SK-N-SH (cell line): Measurements from ENCODE around the gene IL2RA. TPM values are rescaled to one million over a fixed set of nuclear protein-coding genes. Genes with fewer than 3 reads are reported as not detected.
"Not testable (repeated sequence)": the region's sequence is repeated elsewhere in the genome, so short reads cannot be mapped to it uniquely, and the experiment has no call there.

Experiments used
- CTCF ChIA-PET: fragments of 300-600, 350-600 bp; formaldehyde crosslinking; extraction: SDS; loops from one replicate; lab custom pipeline; 2021; lab: Yijun Ruan, JAX
- POLR2A ChIA-PET: fragments of 350-600 bp; sonication (Branson Sonifier 250); formaldehyde crosslinking; extraction: SDS; loops from one replicate; lab custom pipeline; 2020; ENCODE audit warnings: antibody characterized with exemption, inconsistent platforms; lab: Yijun Ruan, JAX
- DNase-seq: peaks from one replicate; pipeline ENCODE4 v3.0.0; 2012
- H2AFZ ChIP-seq: fragments of 200-600 bp; sonication (generic); 2 replicates; pipeline ENCODE4 v1.8.1; 2016; ENCODE audit warnings: antibody characterized with exemption, mild to moderate bottlenecking, low read depth
- H3F3A ChIP-seq: fragments of 200-600 bp; sonication (generic); replicated peaks from 2 replicates; pipeline ENCODE3; 2016; ENCODE audit warnings: antibody characterized with exemption, mild to moderate bottlenecking; ENCODE audit not compliant: insufficient read depth
- H3K27ac ChIP-seq, 2 experiments: fragments of 200-500 bp in 1 of 2; fragments of 200-600 bp in 1 of 2; sonication (Bioruptor generic) in 1 of 2; sonication (generic), shearing (Covaris generic) in 1 of 2; 2 replicates each; pipeline versions ENCODE4 v1.5.1 to v1.6.1; 2014 to 2016; ENCODE audit warnings: low read depth in 2 of 2, inconsistent platforms in 1 of 2, low read length in 1 of 2, mild to moderate bottlenecking in 1 of 2, mixed read lengths in 1 of 2
- H3K27me3 ChIP-seq: fragments of 200-600 bp; sonication (generic), shearing (Covaris generic); 2 replicates; pipeline ENCODE4 v1.6.1; 2016; ENCODE audit warnings: mixed run types; ENCODE audit not compliant: insufficient read depth
- H3K36me3 ChIP-seq, 2 experiments: fragments of 200-500 bp in 1 of 2; fragments of 200-600 bp in 1 of 2; sonication (Bioruptor generic) in 1 of 2; sonication (generic) in 1 of 2; replicated peaks in 1 of 2; 2 replicates each; pipeline versions ENCODE3 to v1.5.1; 2014 to 2016; ENCODE audit warnings: low read length in 1 of 2, mild to moderate bottlenecking in 1 of 2; ENCODE audit not compliant: insufficient read depth in 2 of 2, control insufficient read depth in 1 of 2
- H3K4me1 ChIP-seq, 2 experiments: fragments of 200-500 bp in 1 of 2; fragments of 200-600 bp in 1 of 2; sonication (Bioruptor generic) in 1 of 2; sonication (generic), shearing (Covaris generic) in 1 of 2; 2 replicates each; pipeline versions ENCODE4 v1.5.1 to v1.6.1; 2014 to 2016; ENCODE audit warnings: low read depth in 1 of 2, low read length in 1 of 2, mixed run types in 1 of 2; ENCODE audit not compliant: insufficient read depth in 2 of 2, control insufficient read depth in 1 of 2
- H3K4me2 ChIP-seq: fragments of 200-600 bp; sonication (generic), shearing (Covaris generic); 2 replicates; pipeline ENCODE4 v1.6.1; 2017; ENCODE audit warnings: mixed run types
- H3K4me3 ChIP-seq, 2 experiments: fragments of 200-500 bp in 1 of 2; fragments of 200-600 bp in 1 of 2; sonication (Bioruptor generic) in 1 of 2; sonication (generic), shearing (Covaris generic) in 1 of 2; 2 replicates each; pipeline versions ENCODE4 v1.5.1 to v1.8.1; 2014 to 2016; ENCODE audit warnings: low read depth in 2 of 2, inconsistent platforms in 1 of 2, low read length in 1 of 2, mild to moderate bottlenecking in 1 of 2, mixed read lengths in 1 of 2, moderate library complexity in 1 of 2
- H3K79me2 ChIP-seq: fragments of 200-600 bp; sonication (generic); 2 replicates; pipeline ENCODE4 v1.8.1; 2017; ENCODE audit warnings: mild to moderate bottlenecking; ENCODE audit not compliant: insufficient read depth
- H3K9ac ChIP-seq: fragments of 200-600 bp; sonication (generic); 2 replicates; pipeline ENCODE4 v1.6.1; 2017; ENCODE audit warnings: mixed run types
- H3K9me2 ChIP-seq: fragments of 200-600 bp; sonication (generic); 2 replicates; pipeline ENCODE4 v1.6.1; 2017; ENCODE audit warnings: mixed run types
- H3K9me3 ChIP-seq: fragments of 200-600 bp; sonication (generic); 2 replicates; pipeline ENCODE4 v1.6.1; 2017; ENCODE audit warnings: mixed run types, mild to moderate bottlenecking, moderate library complexity
- H4K20me1 ChIP-seq: fragments of 200-600 bp; sonication (generic); 2 replicates; pipeline ENCODE4 v1.6.1; 2017; ENCODE audit warnings: mild to moderate bottlenecking, mixed run types; ENCODE audit not compliant: insufficient read depth
- EP300 ChIP-seq, 2 experiments: IDR thresholded peaks; 2 replicates each; pipeline versions ENCODE4 v1.4.0 to v1.6.1; 2012; ENCODE audit warnings: borderline replicate concordance in 1 of 2, low read depth in 1 of 2, low read length in 1 of 2
- EZH2phosphoT487 ChIP-seq: fragments of 200-600 bp; sonication (generic); IDR thresholded peaks from 2 replicates; pipeline ENCODE4 v1.6.1; 2017; ENCODE audit warnings: low read depth, mixed run types, mild to moderate bottlenecking, antibody characterized with exemption, moderate library complexity, borderline replicate concordance
- FOSL2 ChIP-seq: IDR thresholded peaks from 2 replicates; pipeline ENCODE4 v1.4.0; 2012; ENCODE audit warnings: low read depth, mild to moderate bottlenecking, moderate library complexity, borderline replicate concordance
- FOXM1 ChIP-seq: IDR thresholded peaks from 2 replicates; pipeline ENCODE4 v1.4.0; 2012; ENCODE audit warnings: low read depth, mild to moderate bottlenecking
- MEF2A ChIP-seq: IDR thresholded peaks from 2 replicates; pipeline ENCODE4 v1.4.0; 2012; ENCODE audit warnings: low read depth, borderline replicate concordance
- POLR2AphosphoS5 ChIP-seq: IDR thresholded peaks from 2 replicates; pipeline ENCODE4 v1.6.1; 2012; ENCODE audit warnings: low read depth, low read length
- SIN3A ChIP-seq: IDR thresholded peaks from 2 replicates; pipeline ENCODE4 v1.6.1; 2012; ENCODE audit warnings: low read depth, mild to moderate bottlenecking, low read length, moderate library complexity, borderline replicate concordance
- SMC3 ChIP-seq: IDR thresholded peaks from 2 replicates; pipeline ENCODE4 v1.6.1; 2012; ENCODE audit warnings: low read depth, low read length, improper control_type of control experiment
- TEAD4 ChIP-seq: IDR thresholded peaks from 2 replicates; pipeline ENCODE4 v1.4.0; 2012; ENCODE audit warnings: mild to moderate bottlenecking, borderline replicate concordance; ENCODE audit not compliant: insufficient read depth
- YY1 ChIP-seq: IDR thresholded peaks from 2 replicates; pipeline ENCODE4 v1.4.0; 2012; ENCODE audit warnings: low read depth, mild to moderate bottlenecking
- WGBS: methylation state at CpG from one replicate; pipeline ENCODE4 v1.1.6; 2017; ENCODE audit warnings: low lambda C conversion rate; 5-methylcytosine and 5-hydroxymethylcytosine counted together
- polyA plus RNA-seq, 3 experiments: library from polyadenylated mRNA; depleted of rRNA; stranded (reverse); fragments of >200 nt; gene quantifications; 2 replicates each; pipeline ENCODE4 v1.2.3, GENCODE V29; 2012
- TF ChIP-seq, protein P1 (sequence below): IDR thresholded peaks from 2 replicates; pipeline ENCODE4 v1.4.0; 2012; ENCODE audit warnings: low read depth, borderline replicate concordance
- TF ChIP-seq, protein P2 (sequence below): fragments of 150-350 bp; IDR thresholded peaks from 2 replicates; pipeline ENCODE4 v1.6.1; 2017; ENCODE audit warnings: antibody characterized with exemption, low read length, low read depth, borderline replicate concordance

The IL2RA gene
- polyA plus RNA-seq, 1 of the 3 experiments (the other 2 are of a cell fraction) = not detected

DNA sequence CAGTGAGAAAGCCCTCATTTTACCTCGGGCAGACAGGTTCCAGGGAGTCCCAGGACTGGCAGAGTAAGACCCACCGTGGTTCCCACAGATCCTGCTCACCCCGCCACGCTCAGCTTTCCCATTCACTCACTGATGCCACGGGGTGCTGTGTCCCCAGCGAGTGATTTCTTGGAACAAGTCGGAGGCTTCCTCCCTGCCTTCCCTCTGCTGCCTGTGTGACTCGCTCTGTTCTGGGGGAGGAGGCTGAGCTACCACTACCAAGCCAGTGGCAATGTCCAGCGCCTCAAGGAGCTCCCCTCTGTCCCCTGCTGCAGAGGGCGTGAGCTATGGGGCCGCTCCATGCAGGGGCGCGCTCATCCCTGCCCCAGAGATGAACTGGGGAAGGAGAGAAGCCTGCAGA lies 97.4 kb downstream of the IL2RA start (continued):
- TF ChIP-seq, protein P1, sequence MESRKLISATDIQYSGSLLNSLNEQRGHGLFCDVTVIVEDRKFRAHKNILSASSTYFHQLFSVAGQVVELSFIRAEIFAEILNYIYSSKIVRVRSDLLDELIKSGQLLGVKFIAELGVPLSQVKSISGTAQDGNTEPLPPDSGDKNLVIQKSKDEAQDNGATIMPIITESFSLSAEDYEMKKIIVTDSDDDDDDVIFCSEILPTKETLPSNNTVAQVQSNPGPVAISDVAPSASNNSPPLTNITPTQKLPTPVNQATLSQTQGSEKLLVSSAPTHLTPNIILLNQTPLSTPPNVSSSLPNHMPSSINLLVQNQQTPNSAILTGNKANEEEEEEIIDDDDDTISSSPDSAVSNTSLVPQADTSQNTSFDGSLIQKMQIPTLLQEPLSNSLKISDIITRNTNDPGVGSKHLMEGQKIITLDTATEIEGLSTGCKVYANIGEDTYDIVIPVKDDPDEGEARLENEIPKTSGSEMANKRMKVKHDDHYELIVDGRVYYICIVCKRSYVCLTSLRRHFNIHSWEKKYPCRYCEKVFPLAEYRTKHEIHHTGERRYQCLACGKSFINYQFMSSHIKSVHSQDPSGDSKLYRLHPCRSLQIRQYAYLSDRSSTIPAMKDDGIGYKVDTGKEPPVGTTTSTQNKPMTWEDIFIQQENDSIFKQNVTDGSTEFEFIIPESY = no peak
- TF ChIP-seq, protein P2, sequence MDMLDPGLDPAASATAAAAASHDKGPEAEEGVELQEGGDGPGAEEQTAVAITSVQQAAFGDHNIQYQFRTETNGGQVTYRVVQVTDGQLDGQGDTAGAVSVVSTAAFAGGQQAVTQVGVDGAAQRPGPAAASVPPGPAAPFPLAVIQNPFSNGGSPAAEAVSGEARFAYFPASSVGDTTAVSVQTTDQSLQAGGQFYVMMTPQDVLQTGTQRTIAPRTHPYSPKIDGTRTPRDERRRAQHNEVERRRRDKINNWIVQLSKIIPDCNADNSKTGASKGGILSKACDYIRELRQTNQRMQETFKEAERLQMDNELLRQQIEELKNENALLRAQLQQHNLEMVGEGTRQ = no peak
- no peak for TF ChIP-seq FOSL2

DNA sequence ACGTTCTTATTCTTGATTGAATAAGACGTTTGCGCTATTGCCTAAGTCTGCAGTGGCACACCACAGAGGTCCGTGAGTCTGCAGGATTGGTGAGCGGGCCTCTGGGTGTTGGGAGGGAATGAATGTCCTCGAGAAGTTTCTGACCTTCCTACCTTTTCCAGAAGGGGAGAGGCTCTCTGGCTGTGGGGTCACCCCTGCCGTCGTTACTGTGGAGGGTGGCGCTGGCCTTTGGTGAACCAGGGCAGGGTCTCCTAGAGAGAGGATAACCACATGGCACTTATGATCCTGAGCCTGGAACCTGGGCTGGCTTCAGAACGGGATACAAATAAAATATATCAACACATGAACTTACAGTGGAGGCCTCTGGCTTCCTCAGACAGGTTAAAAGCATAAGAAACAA lies 98.6 kb downstream of the IL2RA start:
- WGBS = 79% methylated on average over 10 of the region's 10 CpGs

DNA sequence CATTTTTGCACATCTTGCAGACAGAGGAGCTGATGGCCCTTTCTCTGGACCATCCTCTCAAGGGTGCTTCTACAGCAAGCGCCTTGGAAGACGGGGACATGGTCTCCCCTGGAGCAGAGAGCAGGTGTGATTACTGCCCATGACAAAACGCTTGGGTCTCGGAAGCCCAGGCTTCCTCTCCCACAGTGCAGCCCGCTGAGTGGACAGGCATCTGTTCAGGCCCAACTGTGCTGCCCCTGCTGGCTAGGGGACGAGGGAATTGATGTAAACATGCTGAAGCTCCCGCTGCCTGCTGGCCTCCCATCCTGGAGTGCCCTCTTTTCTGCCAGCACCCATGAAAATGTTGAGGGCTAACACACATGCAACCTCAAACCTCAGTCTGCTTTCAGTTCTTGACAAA lies 99.1 kb downstream of the IL2RA start:
- H3K27me3 ChIP-seq = no peaks in the 10 kb centered on the region
- no peaks in the 10 kb centered on the region for H3K4me1 ChIP-seq
- TF ChIP-seq SIN3A (no peak), POLR2AphosphoS5 (no peak), TEAD4 (no peak), EP300 (IDR thresholded peaks at IDR 0.05; ENCODE audit: borderline replicate concordance in 1 of 2, low read depth in 1 of 2, low read length in 1 of 2) (no peak), MEF2A (no peak), YY1 (no peak), SMC3 (no peak)
- TF ChIP-seq, protein P2 = no peak
- H3K4me3 ChIP-seq = no peak overlapping the region
- no peaks in the 10 kb centered on the region for H3K79me2 ChIP-seq
- no peaks in the 10 kb centered on the region for H3K9me2 ChIP-seq
- no peaks in the 10 kb centered on the region for H4K20me1 ChIP-seq
- H3K27ac ChIP-seq = no peak overlapping the region
- H3K9ac ChIP-seq = no peak overlapping the region
- H3K4me2 ChIP-seq = no peak overlapping the region
- H2AFZ ChIP-seq = no peak overlapping the region
- DNase-seq = no peak
- H3K36me3 ChIP-seq = no peaks in the 10 kb centered on the region
- ChIA-PET POLR2A (no interaction called here), CTCF (no interaction called here)
- WGBS = 85% methylated on average over 4 of the region's 7 CpGs
- peaks cover 9% of the 10 kb centered on the region for H3F3A ChIP-seq
- no peaks in the 10 kb centered on the region for H3K9me3 ChIP-seq

More for the DNA sequence above, 98.6 kb downstream of the IL2RA start:
- Histone ChIP-seq H2AFZ (no peak overlapping the region), H4K20me1 (no peaks in the 10 kb centered on the region), H3K9ac (no peak overlapping the region), H3K4me3 (no peak overlapping the region), H3K79me2 (no peaks in the 10 kb centered on the region), H3K4me1 (no peaks in the 10 kb centered on the region), H3F3A (peaks cover 5% of the 10 kb centered on the region), H3K4me2 (no peak overlapping the region), H3K9me2 (no peaks in the 10 kb centered on the region), H3K27me3 (no peaks in the 10 kb centered on the region), H3K27ac (no peak overlapping the region), H3K36me3 (no peaks in the 10 kb centered on the region), H3K9me3 (no peaks in the 10 kb centered on the region)
- DNase-seq = no peak
- TF ChIP-seq FOXM1 (no peak), EZH2phosphoT487 (no peak), SIN3A (no peak)
- TF ChIP-seq, protein P1 = no peak
- CTCF ChIA-PET = no interaction called here
- POLR2A ChIA-PET = no interaction called here

DNA sequence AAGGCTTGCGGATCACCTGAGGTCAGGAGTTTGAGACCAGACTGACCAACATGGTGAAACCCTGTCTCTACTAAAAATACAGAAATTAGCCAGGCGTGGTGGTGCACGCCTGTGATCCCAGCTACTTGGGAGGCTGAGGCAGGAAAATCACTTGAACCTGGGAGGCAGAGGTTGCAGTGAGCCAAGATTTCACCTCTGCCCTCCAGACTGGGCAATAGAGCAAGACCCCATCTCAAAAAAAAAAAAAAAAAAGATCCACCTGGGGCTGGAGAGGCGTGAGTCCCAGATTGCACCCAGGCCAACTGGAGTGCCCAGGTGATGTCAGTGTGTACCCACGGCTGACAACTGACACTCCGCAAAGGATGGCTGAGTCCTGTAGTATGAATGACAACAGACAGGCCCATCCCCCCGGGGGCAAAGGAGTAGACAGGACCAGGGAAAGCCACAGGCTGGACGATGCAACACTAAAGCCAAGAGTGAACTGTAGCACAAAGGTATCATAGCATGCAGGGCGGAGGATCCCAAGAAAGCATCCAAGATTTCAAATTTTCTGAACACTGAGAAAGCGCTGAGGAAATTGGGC lies 99.7 kb downstream of the IL2RA start:
- H3K9ac ChIP-seq, POLR2A ChIA-PET, H4K20me1 ChIP-seq, CTCF ChIA-PET, H3K36me3 ChIP-seq, H3K27ac ChIP-seq, H3K9me2 ChIP-seq, H3K4me2 ChIP-seq, H3K27me3 ChIP-seq, H3K79me2 ChIP-seq, H2AFZ ChIP-seq, H3K4me1 ChIP-seq, DNase-seq, H3K4me3 ChIP-seq, H3F3A ChIP-seq, H3K9me3 ChIP-seq: not testable (repeated sequence)
- WGBS = 86% methylated on average over 10 of the region's 10 CpGs
